ENCODE data around the gene AK8.

Gene AK8

GRCh38 chr9:132825430-132825829 lies 52.7 kb downstream of the AK8 start:
- DNase-seq, result no peak

- DNase-seq, result no peak
These were observed 53.1 kb downstream of the AK8 start for GRCh38 chr9:132824951-132825350.

- DNase-seq, result no peak
These were observed 53.9 kb downstream of the AK8 start for GRCh38 chr9:132824151-132824550.

- no peak for DNase-seq
These were observed 54.5 kb downstream of the AK8 start for GRCh38 chr9:132823370-132824145.

GRCh38 chr9:132820169-132820944 lies 57.7 kb downstream of the AK8 start:
- no peak for DNase-seq

- no peak for DNase-seq
These were observed 59.5 kb downstream of the AK8 start for GRCh38 chr9:132818588-132818987.

GRCh38 chr9:132814937-132815336 lies 63.1 kb downstream of the AK8 start:
- DNase-seq, result peak in 1 of 14 donors; percentile 12

GRCh38 chr9:132813115-132813771 lies 64.8 kb downstream of the AK8 start:
- DNase-seq, result no peak

GRCh38 chr9:132811985-132812384 lies 66.1 kb downstream of the AK8 start:
- no peak for DNase-seq

GRCh38 chr9:132810314-132810713 lies 67.8 kb downstream of the AK8 start:
- no peak for DNase-seq

GRCh38 chr9:132809677-132810271 lies 68.3 kb downstream of the AK8 start:
- DNase-seq, result no peak

- no peak for DNase-seq
These were observed 69.4 kb downstream of the AK8 start for GRCh38 chr9:132808645-132809044.

GRCh38 chr9:132806723-132807421 lies 71.2 kb downstream of the AK8 start:
- no peak for DNase-seq

- no peak for DNase-seq
These were observed 71.8 kb downstream of the AK8 start for GRCh38 chr9:132806306-132806705.

- peak in 1 of 14 donors; percentile 15 for DNase-seq
These were observed 73.3 kb downstream of the AK8 start for GRCh38 chr9:132804576-132805295.

- DNase-seq, result no peak
These were observed 75.8 kb downstream of the AK8 start for GRCh38 chr9:132802121-132802795.

- no peak for DNase-seq
These were observed 76.4 kb downstream of the AK8 start for GRCh38 chr9:132801659-132802058.

GRCh38 chr9:132800038-132800648 lies 77.9 kb downstream of the AK8 start:
- peak in 11 of 14 donors; percentile 7 to 82 (median 43) for DNase-seq

- DNase-seq, result no peak
These were observed 79.0 kb downstream of the AK8 start for GRCh38 chr9:132798817-132799790.

Measured in C1 segment of cervical spinal cord (tissue), 14 donors.